ENCODE results near the gene VSX2.

Gene VSX2

DNA sequence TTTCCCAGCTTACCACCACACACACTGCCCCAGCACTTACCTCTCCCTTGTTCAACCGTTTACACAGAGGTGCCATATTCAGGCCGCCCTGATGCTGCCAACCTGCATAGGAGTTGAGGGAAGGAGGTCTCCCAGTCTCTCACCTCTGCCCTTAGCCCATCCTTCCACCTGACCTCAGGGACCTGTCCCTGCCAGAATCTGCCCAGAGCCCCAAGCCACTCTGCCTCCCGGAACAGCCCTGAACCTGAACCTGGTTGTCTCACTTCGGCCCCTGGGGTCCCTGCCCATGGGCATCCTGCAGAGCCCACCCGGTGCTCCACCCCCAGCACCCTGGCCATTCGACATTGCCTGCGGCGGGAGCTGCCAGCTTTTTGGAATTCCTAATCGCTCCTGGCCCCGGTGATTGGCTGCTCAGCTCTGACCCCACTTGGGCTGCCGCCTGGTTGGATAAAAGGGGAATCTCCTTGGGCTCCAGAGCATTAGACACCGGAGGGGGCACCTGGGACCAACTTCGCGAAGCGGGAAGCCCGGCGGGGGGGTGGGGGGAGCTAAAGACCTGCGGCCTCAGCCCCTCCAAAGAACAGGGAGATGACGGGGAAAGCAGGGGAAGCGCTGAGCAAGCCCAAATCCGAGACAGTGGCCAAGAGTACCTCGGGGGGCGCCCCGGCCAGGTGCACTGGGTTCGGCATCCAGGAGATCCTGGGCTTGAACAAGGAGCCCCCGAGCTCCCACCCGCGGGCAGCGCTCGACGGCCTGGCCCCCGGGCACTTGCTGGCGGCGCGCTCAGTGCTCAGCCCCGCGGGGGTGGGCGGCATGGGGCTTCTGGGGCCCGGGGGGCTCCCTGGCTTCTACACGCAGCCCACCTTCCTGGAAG lies at the start of gene VSX2:
TSS of gene VSX2 (plus strand) at position 476 of the 874 bp plus-strand sequence. CDS start at position 589, 113 bp downstream.
- no peak within 1 kb of the TSS for H3K4me3 ChIP-seq (replicated peaks; ENCODE audit: low read depth, low read length)
- DNase-seq (ENCODE audit: extremely low read depth, low read depth) = no peak
- TF ChIP-seq, protein P1, sequence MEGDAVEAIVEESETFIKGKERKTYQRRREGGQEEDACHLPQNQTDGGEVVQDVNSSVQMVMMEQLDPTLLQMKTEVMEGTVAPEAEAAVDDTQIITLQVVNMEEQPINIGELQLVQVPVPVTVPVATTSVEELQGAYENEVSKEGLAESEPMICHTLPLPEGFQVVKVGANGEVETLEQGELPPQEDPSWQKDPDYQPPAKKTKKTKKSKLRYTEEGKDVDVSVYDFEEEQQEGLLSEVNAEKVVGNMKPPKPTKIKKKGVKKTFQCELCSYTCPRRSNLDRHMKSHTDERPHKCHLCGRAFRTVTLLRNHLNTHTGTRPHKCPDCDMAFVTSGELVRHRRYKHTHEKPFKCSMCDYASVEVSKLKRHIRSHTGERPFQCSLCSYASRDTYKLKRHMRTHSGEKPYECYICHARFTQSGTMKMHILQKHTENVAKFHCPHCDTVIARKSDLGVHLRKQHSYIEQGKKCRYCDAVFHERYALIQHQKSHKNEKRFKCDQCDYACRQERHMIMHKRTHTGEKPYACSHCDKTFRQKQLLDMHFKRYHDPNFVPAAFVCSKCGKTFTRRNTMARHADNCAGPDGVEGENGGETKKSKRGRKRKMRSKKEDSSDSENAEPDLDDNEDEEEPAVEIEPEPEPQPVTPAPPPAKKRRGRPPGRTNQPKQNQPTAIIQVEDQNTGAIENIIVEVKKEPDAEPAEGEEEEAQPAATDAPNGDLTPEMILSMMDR (IDR thresholded peaks at IDR 0.05; ENCODE audit: low read depth, low read length, missing control alignments) = no peak

DNA sequence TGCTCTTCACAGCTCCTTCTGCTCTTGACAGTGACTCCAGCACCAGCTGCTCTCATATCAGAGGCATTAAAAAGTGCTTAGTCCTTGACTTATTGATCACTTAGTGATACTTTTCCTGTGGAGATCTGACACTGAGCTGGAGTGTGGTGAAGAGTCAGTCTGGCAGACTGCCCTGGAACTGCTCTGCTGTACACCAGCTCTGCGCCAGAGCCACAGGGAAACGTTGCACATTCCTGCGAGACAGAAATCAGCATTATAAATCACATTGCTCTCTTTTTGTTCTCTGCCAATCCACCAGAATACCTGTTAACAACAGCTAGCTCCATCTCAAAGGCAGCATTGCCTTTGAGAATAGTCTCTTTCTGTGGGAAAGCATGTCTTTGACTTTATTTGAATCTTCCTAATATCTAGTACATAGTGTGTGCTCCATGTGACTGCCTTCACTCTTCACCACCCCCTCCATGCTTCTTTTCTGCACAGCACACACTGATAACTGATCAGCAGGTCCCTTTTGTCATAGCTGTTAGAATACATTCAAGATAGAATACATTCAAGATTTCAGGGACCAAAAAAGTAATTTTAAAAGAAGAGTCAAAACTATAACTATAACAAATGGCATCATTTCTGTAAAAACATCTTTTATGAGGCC lies 48.2 kb upstream of the VSX2 start:
- DNase-seq (ENCODE audit: extremely low read depth, low read depth) = no peak
- TF ChIP-seq, protein P1 (IDR thresholded peaks at IDR 0.05; ENCODE audit: low read depth, low read length, missing control alignments) = no peak
- no peak overlapping the region for H3K4me3 ChIP-seq (replicated peaks; ENCODE audit: low read depth, low read length)

DNA sequence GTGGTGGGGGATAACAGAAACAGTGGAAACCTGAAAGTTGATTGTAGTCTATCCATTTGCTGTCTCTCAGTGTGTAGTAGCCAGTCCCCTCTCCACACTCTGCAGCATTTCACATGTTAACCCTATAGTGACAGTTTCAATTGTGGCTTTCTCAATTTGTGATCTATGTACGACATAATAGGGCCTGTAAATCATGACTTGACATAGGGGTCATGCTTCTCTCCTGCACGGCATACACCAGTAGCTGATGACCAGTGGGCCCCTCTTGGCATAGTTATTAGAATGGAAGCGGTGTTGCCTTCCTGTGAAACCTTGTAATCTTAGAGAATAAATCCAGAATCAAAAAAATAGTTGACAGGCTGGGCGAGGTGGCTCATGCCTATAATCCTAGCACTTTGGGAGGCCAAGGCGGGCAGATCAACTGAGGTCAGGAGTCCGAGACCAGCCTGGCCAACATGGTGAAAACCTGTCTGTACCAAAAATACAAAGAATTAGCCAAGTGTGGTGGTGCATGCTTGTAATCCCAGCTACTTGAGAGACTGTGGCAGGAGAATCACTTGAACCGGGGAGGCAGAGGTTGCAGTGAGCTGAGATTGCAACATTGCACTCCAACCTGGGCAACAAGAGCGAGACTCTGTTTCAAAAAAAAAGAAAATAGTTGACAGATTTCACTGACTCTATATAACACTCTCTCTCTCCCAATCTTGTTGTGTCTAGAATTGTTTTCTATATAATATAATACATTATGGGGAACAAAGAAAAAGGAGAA lies 44.6 kb upstream of the VSX2 start:
- DNase-seq (ENCODE audit: extremely low read depth, low read depth) = no peak
- H3K4me3 ChIP-seq (replicated peaks; ENCODE audit: low read depth, low read length) = no peak overlapping the region
- TF ChIP-seq, protein P1 (IDR thresholded peaks at IDR 0.05; ENCODE audit: low read depth, low read length, missing control alignments) = no peak

DNA sequence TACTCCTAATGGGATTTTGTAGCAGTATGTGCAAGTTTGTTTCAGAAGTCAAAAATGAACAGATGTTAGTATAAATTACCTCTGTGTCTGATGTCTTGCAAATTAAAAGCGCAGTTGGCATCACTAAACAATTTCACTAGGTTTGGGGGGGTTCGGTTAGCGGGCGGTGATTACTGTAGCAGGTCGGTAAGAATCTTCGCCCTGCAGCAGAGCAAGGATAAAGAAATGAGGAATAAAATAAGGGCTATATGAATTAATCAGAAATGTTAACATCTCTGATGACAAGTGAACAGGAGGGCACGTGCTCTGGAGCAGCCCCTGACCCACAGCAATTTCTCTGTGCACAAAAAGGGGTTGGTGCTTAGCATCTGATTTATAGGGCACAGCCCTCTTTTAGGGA lies 43.6 kb upstream of the VSX2 start:
- DNase-seq (ENCODE audit: extremely low read depth, low read depth) = no peak
- TF ChIP-seq, protein P1 (IDR thresholded peaks at IDR 0.05; ENCODE audit: low read depth, low read length, missing control alignments) = no peak
- no peak overlapping the region for H3K4me3 ChIP-seq (replicated peaks; ENCODE audit: low read depth, low read length)

DNA sequence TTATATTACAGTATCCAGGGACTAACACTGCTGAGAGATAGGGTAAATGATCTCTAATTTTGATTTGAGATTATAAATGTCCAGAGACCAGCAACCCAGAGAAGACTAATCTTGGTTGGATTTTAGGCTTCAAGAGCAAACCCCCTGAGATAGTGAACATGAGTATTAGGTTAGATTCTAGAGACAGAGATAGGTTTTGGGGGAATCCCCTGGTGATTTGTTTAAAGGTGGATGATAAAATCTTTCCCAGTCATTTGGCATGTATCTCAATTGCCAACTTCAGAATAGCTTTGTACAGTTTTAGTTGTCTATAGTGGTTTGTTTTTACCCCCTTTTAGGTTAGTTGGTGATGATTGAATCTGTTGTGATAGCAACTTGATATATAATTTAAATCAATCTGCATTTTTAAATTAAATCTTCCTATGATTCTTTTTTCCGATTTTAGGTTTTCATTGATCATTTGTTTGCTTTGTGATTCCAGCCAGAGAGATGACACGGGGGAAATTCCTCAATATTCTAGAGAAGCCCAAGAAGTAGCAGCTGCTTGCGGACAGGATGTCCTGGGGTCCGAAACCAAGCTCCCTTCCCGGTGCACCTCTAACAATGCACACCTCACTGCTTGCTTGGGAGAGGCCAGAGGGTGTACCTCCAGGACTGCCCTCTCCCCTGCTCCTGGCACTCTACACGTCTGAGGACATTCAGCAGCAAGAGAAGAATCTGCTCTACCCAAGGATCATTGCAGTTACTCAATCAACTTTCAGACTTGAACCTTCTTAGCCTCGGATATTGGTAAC lies 40.6 kb upstream of the VSX2 start:
- no peak overlapping the region for H3K4me3 ChIP-seq (replicated peaks; ENCODE audit: low read depth, low read length)
- no peak for DNase-seq (ENCODE audit: extremely low read depth, low read depth)
- TF ChIP-seq, protein P1 (IDR thresholded peaks at IDR 0.05; ENCODE audit: low read depth, low read length, missing control alignments) = no peak

DNA sequence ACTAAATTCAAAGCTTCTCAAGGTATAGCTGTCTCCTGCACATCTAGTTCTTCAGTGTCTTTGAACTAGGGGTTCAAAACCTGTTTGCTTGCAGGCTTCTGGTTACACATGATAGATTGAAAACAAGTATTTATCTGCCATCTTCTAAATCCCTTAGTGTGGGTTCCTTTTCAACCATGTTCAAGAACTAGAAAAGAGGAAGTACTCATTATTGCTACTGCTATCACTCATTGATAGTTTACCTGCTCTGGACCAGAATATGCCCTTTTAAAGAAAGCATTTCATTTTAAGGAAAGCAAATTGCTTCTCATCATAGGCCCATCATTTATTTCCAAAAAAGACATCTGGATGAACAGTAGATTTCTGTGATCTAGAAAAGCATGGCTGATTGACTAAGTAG lies 37.1 kb upstream of the VSX2 start:
- no peak for DNase-seq (ENCODE audit: extremely low read depth, low read depth)
- TF ChIP-seq, protein P1 (IDR thresholded peaks at IDR 0.05; ENCODE audit: low read depth, low read length, missing control alignments) = no peak
- H3K4me3 ChIP-seq (replicated peaks; ENCODE audit: low read depth, low read length) = no peak overlapping the region
